ENCODE results near the gene MRPL28.

GRCh38 chr16:363766-364490 is 6.4 kb downstream of the MRPL28 start:
- TF ChIP-seq EZH2 (IDR thresholded peaks at IDR 0.05) (no peak), CTCF (IDR thresholded peaks at IDR 0.05) (no peak), EZH2phosphoT487 (IDR thresholded peaks at IDR 0.05) (no peak)

Measured in neural progenitor cell (in vitro differentiated cells).